Motor neuron (in vitro differentiated cells): ENCODE data around the gene SSTR5. TPM values are rescaled to one million over a fixed set of nuclear protein-coding genes. Genes with fewer than 3 reads are reported as not detected.

Source experiments
- ATAC-seq, 8 experiments: fragments of 200-7000 bp; cut with Tn5 transposase; replicated peaks in 6 of 8; 2 replicates each; pipeline ENCODE4 v1.8.0; 2021; ENCODE audit warnings: mild to moderate bottlenecking in 8 of 8, moderate library complexity in 8 of 8
- H3K27ac ChIP-seq, 2 donors: fragments of 250-450 bp; sonication (Bioruptor Pico); 2 replicates each; pipeline ENCODE4 v1.9.0; 2021; ENCODE audit warnings: antibody characterized with exemption in 2 of 2, mild to moderate bottlenecking in 2 of 2, moderate library complexity in 1 of 2
- H3K4me1 ChIP-seq, 2 donors: fragments of 250-450 bp; sonication (Bioruptor Pico); replicated peaks in 1 of 2; 2 replicates each; pipeline ENCODE4 v1.6.1; 2021; ENCODE audit warnings: antibody characterized with exemption in 2 of 2, mild to moderate bottlenecking in 2 of 2, moderate library complexity in 1 of 2
- H3K4me3 ChIP-seq, 5 donors: fragments of 250-450 bp; sonication (Bioruptor Pico); 2 replicates each; pipeline ENCODE4 v1.9.0; 2021; ENCODE audit warnings: antibody characterized with exemption in 5 of 5, mild to moderate bottlenecking in 5 of 5, moderate library complexity in 4 of 5
- WGBS, 10 experiments: fragments of 450-650 bp; shearing (Covaris generic); methylation state at CpG; one replicate each; pipeline ENCODE4 v1.0.0; 2022; 5-methylcytosine and 5-hydroxymethylcytosine counted together
- in situ Hi-C, 9 experiments: fragments of 400-800 bp; cut with MboI; loops; one replicate each; pipeline ENCODE4 v1.15.0; 2021; ENCODE audit warnings: low sequenced_read_pairs in 9 of 9, low pct_unique_long_range_greater_than_20kb in 2 of 9; ENCODE audit not compliant: unreplicated experiment in 9 of 9
- total RNA-seq, 8 experiments: library from RNA; unstranded; fragments of 300-600 nt; gene quantifications; 2 replicates each; pipeline versions ENCODE4 v1.2.3 to v1.2.4, GENCODE V29; 2022

Gene SSTR5
- total RNA-seq, 8 experiments from 2014 or later = 0.47 to 0.52 TPM; not detected in 6

DNA sequence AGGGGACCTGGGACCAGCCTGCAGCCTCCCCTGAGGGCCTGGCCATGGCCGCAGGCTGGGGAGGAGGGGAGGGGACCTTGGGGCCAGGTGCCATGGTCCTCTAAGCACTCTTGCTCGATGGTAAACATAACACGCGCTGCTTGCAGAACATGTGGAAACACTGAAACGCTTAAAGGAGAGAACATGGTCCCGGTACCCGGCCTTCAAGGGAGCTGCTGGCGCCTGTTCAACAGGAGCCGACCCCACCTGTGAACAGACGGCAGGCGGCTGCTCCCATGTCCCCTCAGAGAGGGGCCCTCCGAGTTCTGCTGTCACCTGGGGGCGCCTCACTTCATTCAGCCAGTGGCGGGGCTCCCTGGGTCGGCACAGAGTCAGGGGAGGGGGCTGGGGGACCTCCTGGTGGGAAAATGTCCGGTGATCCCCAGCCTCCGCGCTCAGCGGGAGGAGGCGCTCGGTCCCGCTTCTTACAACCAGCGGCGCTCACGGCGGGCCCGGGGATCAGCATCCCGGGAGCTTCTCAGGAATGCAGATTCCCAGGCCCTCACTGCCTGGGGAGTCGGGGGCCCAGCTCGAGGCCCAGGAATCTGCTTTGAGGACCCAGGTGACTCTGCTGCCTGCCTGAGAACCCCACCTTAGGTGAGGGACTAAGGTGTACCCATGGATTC is 854 bp upstream of the SSTR5 start:
- H3K4me1 ChIP-seq = peaks cover 30 to 31% of the 10 kb centered on the region in 2 donors
- WGBS, 10 experiments = 0% methylated on average over 1 to 2 of the region's 30 CpGs; no CpG with 5 or more reads in 8 of the 10 experiments
- peak in 3 of 8 experiments; percentile 3 to 11 (median 4) for ATAC-seq
- H3K4me3 ChIP-seq = no peak overlapping the region
- H3K27ac ChIP-seq = no peak overlapping the region
- in situ Hi-C loops = loop anchor here in 7 of 9 experiments (10.0 to 25.0 kb wide), 3 partner anchors 257 to 359 kb away; partner anchors contain the start of genes GNG13 (in 5 of the 7), ANTKMT (in 1 of the 7), FBXL16 (in 1 of the 7) and METRN (in 1 of the 7)

DNA sequence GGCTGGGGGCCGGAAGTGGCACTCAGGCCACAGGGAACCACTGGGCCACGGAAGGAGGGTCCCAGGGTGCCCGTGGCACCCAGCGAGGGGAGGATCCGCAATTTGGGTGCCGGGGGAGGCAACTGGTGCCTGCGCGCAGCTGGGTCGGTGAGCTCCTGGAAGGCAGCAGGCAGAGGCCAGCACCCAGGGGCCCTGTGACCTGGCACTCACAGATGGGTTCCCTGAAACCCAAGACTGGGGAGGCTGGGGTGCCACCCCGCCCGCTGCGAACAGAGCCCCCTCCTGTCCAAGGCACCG is 663 bp downstream of the SSTR5 start:
- 82% methylated on average over 3 of the region's 13 CpGs; no CpG with 5 or more reads in 9 of the 10 experiments for WGBS, 10 experiments
- in situ Hi-C loops = loop anchor here in 7 of 9 experiments (10.0 to 25.0 kb wide), 3 partner anchors 258 to 361 kb away; partner anchors contain the start of genes GNG13 (in 5 of the 7), ANTKMT (in 1 of the 7), FBXL16 (in 1 of the 7) and METRN (in 1 of the 7)
- Histone ChIP-seq H3K27ac (no peak overlapping the region), H3K4me3 (no peak overlapping the region), H3K4me1 (peaks cover 31 to 38% of the 10 kb centered on the region in 2 donors)
- no peak for ATAC-seq

DNA sequence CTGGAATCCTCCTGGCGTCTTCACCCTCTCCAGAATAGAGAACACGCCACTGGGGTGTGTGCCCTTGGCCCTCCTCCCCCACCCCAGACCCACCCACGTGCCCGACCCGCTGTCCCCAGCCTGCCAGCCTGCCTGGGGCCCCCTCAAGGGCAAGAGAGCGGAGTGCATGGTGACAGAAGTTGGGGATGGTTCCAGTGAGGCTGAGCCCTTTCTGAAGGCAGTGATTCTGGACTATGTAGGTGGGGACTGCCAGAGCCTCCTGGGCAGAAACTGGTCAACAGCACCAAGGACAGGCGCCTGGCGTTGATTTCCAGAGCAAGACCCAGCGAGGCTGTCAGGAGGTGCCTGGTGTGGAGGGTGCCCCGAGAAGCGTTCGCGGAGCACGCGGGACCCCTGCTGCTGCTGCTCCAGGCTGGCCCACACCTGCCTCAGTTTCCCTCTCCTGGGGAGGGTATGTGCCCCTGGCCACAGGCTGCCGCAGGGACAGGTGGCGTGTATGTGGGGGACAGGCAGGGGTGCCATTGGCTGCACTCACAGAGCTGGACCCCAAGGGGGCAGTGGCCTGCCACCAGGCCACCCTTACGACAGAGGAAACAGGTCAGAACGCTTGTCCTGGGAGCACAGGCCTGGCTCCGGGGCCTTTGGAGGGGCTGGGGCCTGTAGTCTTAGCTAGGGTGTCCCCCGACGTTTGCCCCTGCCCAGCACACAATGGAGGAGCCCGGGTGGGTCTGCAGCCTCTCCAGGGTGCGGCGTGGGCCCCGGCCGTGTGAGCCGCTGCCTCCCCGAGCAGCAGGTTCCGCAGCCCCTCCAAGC is 1.2 kb downstream of the SSTR5 start:
- peak in 1 of 8 experiments; percentile 20 for ATAC-seq
- H3K4me1 ChIP-seq = peaks cover 37 to 44% of the 10 kb centered on the region in 2 donors
- in situ Hi-C loops = loop anchor here in 7 of 9 experiments (10.0 to 25.0 kb wide), 3 partner anchors 259 to 361 kb away; partner anchors contain the start of genes GNG13 (in 5 of the 7), ANTKMT (in 1 of the 7), FBXL16 (in 1 of the 7) and METRN (in 1 of the 7)
- WGBS, 10 experiments = 20% methylated on average over 2 of the region's 30 CpGs; no CpG with 5 or more reads in 9 of the 10 experiments
- no peak overlapping the region for H3K27ac ChIP-seq
- H3K4me3 ChIP-seq = no peak overlapping the region

DNA sequence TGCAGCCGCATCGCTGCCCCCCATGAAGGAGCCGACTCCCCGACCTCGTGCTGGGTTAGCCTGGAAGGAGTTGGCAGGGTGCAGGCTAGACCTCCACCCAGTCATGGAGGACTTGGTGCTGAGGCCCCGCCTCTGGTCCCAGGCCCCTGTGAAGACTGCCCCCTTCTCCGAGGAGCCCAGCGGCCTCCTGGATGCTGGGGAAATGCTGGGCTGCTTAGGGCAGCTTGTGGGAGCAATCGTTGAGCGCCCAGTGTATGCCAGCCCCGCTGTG is 1.8 kb downstream of the SSTR5 start:
- ATAC-seq = no peak
- in situ Hi-C loops = loop anchor here in 7 of 9 experiments (10.0 to 25.0 kb wide), 3 partner anchors 260 to 362 kb away; partner anchors contain the start of genes GNG13 (in 5 of the 7), ANTKMT (in 1 of the 7), FBXL16 (in 1 of the 7) and METRN (in 1 of the 7)
- no CpG with 5 or more reads among the region's 11 CpGs for WGBS, 10 experiments
- Histone ChIP-seq H3K4me3 (no peak overlapping the region), H3K27ac (no peak overlapping the region), H3K4me1 (peaks cover 38 to 46% of the 10 kb centered on the region in 2 donors)

DNA sequence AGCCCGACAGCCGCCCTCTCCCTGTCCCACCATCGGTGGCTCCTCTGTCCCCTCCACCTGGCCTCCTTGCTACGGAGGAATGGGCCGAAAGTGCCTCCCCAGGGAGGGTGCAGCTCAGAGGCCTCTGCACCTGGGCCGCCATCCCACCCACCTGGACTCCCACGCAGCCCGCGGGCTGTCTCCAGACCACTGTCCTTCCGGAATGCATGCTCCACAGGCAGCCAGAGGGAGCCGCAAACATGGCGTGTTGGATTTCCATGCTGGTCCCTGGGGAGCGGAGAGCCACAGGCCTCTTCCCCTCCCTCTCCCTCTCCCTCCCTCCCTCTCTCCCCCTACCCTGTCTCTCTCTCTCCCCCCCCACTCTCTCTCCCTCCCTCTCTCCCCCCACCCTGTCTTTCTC is 3.0 kb downstream of the SSTR5 start:
- Histone ChIP-seq H3K27ac (no peak overlapping the region), H3K4me1 (peaks cover 35 to 42% of the 10 kb centered on the region in 2 donors), H3K4me3 (no peak overlapping the region)
- ATAC-seq = no peak
- in situ Hi-C loops = loop anchor here in 1 of 9 experiments (10.0 kb wide), 1 partner anchor 261 kb away; no protein-coding TSS in a partner anchor
- 73% methylated on average over 2 of the region's 13 CpGs; no CpG with 5 or more reads in 9 of the 10 experiments for whole genome bisulfite sequencing, 10 experiments

DNA sequence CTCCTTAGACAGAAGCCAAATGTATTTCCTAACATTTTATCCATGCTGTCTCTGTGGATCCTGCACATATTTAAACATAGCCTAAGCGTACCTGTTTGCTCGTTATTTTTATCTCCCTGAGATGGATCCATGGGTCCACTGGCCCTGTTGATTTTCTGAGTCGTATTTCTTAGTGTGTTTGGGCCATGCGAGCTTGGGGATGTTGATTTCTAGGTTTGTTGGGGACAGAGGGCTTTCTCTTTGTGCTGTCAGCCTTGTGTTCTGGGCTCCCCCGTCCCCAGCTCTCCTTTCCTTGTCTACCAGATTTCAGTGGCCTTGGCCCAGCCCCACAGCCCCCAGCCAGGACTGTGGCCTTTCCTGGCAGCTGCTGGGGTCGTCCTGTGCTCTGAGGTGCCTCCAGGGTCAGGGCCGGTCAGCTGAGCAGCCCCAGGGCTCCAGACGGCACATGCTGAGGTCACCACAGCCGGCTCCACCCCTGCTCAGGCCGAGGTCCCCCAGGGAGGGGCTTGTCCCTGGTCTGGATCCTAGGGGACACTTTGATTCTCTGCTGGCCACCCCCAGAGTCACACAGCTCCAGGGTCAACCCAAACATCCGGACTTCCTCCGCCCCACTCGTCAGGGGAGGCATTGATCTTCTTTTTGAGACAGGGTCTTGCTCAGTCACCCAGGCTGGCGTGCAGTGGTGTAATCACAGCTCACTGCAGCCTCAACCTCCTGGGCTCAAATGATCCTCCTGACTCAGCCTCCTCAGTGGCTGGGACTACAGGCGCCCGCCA is 4.4 kb downstream of the SSTR5 start:
- Histone ChIP-seq H3K4me3 (no peak overlapping the region), H3K27ac (no peak overlapping the region), H3K4me1 (peaks cover 38 to 43% of the 10 kb centered on the region in 2 donors)
- in situ Hi-C loops = loop anchor here in 1 of 9 experiments (10.0 kb wide), 1 partner anchor 262 kb away; no protein-coding TSS in a partner anchor
- ATAC-seq = no peak
- 14 to 64% (median 49%) methylated on average over 2 to 9 of the region's 16 CpGs; no CpG with 5 or more reads in 2 of the 10 experiments for WGBS, 10 experiments

DNA sequence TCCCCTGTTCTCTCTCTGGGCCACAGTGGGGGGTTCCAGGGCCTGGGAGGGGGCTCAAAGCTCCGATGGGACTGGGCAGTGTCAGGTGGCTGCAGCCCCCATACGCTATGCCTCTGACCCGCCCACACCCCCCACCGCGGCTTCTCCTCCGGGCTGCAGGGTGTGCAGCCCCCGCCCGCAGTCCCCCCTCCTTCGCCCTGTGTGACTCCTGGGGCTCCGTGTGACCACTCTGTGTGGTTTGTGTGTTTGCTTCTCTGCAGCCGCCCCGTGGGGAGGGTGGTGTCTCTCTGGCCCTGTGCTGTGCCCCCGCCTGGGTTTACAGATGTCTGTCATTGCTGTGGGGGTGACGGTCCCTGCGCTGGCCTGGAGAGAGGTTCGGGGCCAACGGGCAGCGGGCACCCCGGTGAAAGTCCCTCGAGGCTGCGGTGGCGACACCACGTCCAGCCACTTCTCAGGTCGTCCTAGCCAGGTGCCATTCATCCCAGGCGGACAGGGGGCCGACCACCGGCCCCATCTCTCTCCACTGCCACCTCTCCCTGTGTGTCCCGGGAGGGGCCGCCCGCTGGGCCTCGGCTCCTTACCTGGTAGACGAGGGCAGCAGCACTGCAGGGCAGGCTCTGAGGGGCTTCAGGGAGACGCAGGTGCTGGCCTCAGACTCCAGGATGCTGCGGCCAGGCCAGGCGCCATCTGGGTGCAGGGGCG is 5.5 kb downstream of the SSTR5 start:
- Histone ChIP-seq H3K27ac (peak overlapping the region in 1 of 2 donors; percentile 23), H3K4me1 (peaks cover 34 to 35% of the 10 kb centered on the region in 2 donors), H3K4me3 (no peak overlapping the region)
- 20 to 100% (median 80%) methylated on average over 1 to 4 of the region's 36 CpGs; no CpG with 5 or more reads in 6 of the 10 experiments for WGBS, 10 experiments
- in situ Hi-C loops = loop anchor here in 1 of 9 experiments (10.0 kb wide), 1 partner anchor 263 kb away; no protein-coding TSS in a partner anchor
- no peak for ATAC-seq

DNA sequence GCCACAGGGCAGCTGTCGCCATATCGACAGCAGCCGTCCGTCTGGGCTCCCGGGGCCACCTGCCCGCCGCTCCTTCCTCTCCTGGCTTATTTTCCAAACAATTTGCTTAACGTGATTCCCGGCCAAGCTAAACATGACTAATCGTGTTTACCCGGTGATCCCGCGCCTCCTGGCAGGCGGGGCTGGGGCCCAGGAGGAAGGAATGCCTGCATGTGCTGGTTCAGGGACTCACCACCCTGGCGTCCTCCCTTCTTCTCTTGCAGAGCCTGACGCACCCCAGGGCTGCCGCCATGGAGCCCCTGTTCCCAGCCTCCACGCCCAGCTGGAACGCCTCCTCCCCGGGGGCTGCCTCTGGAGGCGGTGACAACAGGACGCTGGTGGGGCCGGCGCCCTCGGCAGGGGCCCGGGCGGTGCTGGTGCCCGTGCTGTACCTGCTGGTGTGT is 6.1 kb downstream of the SSTR5 start:
- 20 to 88% (median 42%) methylated on average over 1 to 8 of the region's 28 CpGs; no CpG with 5 or more reads in 7 of the 10 experiments for WGBS, 10 experiments
- Histone ChIP-seq H3K27ac (peak overlapping the region in 1 of 2 donors; percentile 23), H3K4me1 (peaks cover 35 to 39% of the 10 kb centered on the region in 2 donors), H3K4me3 (no peak overlapping the region)
- peak in 6 of 8 experiments; percentile 16 to 67 (median 52) for ATAC-seq
- in situ Hi-C loops = loop anchor here in 1 of 9 experiments (10.0 kb wide), 1 partner anchor 264 kb away; no protein-coding TSS in a partner anchor

DNA sequence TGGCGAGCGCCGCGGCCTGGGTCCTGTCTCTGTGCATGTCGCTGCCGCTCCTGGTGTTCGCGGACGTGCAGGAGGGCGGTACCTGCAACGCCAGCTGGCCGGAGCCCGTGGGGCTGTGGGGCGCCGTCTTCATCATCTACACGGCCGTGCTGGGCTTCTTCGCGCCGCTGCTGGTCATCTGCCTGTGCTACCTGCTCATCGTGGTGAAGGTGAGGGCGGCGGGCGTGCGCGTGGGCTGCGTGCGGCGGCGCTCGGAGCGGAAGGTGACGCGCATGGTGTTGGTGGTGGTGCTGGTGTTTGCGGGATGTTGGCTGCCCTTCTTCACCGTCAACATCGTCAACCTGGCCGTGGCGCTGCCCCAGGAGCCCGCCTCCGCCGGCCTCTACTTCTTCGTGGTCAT is 6.8 kb downstream of the SSTR5 start:
- Histone ChIP-seq H3K4me3 (no peak overlapping the region), H3K27ac (no peak overlapping the region), H3K4me1 (peaks cover 35 to 39% of the 10 kb centered on the region in 2 donors)
- in situ Hi-C loops = loop anchor here in 1 of 9 experiments (10.0 kb wide), 1 partner anchor 265 kb away; no protein-coding TSS in a partner anchor
- ATAC-seq = no peak
- WGBS, 10 experiments = 84 to 100% (median 95%) methylated on average over 1 to 15 of the region's 43 CpGs; no CpG with 5 or more reads in 5 of the 10 experiments

DNA sequence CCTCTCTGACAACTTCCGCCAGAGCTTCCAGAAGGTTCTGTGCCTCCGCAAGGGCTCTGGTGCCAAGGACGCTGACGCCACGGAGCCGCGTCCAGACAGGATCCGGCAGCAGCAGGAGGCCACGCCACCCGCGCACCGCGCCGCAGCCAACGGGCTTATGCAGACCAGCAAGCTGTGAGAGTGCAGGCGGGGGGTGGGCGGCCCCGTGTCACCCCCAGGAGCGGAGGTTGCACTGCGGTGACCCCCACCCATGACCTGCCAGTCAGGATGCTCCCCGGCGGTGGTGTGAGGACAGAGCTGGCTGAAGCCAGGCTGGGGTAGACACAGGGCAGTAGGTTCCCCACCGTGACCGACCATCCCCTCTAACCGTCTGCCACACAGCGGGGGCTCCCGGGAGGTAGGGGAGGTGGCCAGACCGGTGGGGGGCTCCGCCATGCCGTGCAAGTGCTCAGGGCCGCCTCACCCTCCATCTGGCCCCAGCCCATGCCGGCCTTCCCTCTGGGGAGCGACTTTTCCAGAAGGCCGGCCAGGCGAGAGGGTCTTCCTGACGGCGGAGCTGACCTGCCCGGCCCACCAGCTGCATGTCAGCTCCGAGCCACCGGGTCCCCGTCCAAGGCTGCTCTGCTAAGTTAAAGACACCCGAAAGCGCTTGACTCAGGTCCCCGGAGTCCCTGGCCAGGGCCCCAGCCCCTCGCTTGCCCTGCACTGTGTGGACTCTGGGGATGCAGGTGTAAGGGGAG is 7.4 kb downstream of the SSTR5 start:
- no peak for ATAC-seq
- peaks cover 35 to 39% of the 10 kb centered on the region in 2 donors for H3K4me1 ChIP-seq
- H3K27ac ChIP-seq = no peak overlapping the region
- WGBS, 10 experiments = 54 to 80% methylated on average over 5 to 9 of the region's 45 CpGs; no CpG with 5 or more reads in 8 of the 10 experiments
- in situ Hi-C loops = loop anchor here in 1 of 9 experiments (10.0 kb wide), 1 partner anchor 265 kb away; no protein-coding TSS in a partner anchor
- no peak overlapping the region for H3K4me3 ChIP-seq
